GM18508 (cell line): ENCODE data around the gene HEATR3.

ENCODE experiments used
- ATAC-seq: cut with Tn5 transposase; IDR thresholded peaks from one replicate; pipeline ENCODE4 v1.9.1; 2021; ENCODE audit warnings: moderate number of reproducible peaks; ENCODE audit not compliant: insufficient read depth, unreplicated experiment

Gene HEATR3

DNA sequence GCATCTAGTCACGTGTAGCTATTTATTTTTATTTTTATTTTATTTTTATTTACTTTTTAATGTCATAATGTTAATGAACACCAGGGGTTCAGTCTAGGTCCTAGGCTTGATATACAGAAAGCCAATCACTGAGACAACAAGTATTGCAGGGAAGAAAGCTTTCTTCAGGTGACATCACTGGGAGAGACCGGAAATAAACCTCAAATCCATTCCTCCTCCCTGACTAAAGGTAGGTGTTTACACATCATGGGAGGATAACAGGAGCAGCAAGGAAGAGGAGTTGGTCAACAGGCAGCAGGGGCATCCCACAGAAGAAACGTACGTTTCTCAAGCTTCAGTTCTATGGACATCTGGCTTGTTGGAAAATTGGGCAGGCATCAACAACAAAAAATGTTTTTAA is 9.5 kb upstream of the HEATR3 start:
- ATAC-seq = no peak

DNA sequence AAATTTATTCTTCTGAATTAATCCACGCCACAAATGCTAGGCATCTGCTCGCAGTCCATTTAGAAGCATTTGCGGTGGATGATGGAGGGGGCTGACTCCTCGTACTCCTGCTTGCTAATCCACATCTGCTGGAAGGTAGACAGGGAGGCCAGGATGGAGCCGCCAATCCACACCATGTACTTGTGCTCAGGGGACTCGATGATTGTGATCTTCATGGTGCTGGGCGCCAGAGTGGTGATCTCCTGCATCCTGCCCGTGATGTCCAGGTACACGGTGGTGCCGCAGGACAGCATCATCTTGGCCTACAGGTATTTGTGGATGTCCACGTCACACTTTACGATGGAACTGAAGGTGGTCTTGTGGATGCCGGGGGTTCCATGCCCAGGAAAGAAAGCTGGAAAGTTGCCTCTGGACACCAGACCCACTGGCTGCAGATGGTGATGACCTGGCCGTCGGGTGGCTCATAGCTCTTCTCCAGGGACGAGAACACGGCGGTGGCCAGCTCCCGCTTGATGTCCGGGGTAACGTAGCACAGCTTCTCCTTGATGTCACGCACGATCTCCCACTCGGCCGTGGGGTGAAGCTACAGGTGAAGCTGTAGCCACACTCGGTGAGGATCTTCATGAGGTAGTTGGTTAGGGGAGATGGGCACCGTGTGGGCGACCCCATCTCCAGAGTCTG is 7.5 kb upstream of the HEATR3 start:
- no peak for ATAC-seq

DNA sequence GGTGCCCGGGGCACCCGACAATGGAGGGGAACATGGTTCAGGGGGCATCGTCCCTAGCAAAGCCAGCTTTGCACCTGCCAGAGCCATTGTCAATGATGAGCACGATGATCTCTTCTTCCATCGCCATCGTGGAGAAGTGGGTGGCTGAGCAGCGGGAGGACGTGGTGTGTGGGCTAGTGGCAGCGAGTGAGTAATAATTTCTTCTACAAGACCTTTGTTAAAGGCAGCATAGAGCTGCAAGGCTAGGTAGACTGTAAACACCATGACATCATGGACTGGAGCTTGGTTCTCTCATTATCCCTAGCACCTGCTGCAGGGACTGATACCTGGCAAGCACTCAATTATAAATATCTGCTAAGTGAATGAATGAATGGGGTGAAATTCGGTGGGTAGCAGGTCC is 6.7 kb upstream of the HEATR3 start:
- no peak for ATAC-seq

- ATAC-seq = no peak
These were observed 6.1 kb upstream of the HEATR3 start for GRCh38 chr16:50059669-50060068.

DNA sequence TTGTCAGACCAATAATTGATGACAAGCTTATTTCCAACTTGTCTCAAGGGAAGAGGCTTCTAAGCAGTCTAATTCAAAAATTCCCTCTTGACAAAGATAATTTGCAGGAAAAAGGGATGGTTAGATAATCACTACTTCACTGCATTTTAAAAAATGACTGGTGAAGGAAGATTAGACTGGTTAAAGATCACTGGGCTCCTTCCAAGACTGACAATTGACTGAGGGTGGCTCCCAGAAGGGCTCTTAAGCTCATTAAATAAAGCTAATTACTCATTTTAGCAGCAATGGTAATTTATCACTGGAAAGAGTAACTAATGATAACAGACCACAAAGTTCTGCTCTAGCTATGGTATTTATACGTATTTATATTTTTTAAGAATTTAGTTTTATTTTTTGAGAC is 4.4 kb upstream of the HEATR3 start:
- ATAC-seq = no peak

DNA sequence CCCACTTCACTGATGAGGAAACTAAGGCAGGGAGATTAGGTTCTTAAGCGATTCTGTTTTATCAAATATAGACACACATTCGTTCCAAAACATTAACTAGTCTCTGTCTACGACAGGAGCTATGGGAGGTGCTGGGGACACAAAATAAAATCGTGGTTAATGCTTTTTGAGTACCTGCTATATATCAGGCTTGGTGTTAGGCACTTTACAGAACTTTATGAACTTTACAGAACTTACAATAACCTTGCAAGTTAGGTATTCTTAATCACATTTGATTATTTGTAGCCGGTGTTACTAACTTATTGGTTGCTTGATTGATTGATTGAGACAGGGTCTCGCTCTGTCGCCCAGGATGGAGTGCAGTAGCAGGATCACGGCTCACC is 538 bp upstream of the HEATR3 start:
- ATAC-seq = no peak

DNA sequence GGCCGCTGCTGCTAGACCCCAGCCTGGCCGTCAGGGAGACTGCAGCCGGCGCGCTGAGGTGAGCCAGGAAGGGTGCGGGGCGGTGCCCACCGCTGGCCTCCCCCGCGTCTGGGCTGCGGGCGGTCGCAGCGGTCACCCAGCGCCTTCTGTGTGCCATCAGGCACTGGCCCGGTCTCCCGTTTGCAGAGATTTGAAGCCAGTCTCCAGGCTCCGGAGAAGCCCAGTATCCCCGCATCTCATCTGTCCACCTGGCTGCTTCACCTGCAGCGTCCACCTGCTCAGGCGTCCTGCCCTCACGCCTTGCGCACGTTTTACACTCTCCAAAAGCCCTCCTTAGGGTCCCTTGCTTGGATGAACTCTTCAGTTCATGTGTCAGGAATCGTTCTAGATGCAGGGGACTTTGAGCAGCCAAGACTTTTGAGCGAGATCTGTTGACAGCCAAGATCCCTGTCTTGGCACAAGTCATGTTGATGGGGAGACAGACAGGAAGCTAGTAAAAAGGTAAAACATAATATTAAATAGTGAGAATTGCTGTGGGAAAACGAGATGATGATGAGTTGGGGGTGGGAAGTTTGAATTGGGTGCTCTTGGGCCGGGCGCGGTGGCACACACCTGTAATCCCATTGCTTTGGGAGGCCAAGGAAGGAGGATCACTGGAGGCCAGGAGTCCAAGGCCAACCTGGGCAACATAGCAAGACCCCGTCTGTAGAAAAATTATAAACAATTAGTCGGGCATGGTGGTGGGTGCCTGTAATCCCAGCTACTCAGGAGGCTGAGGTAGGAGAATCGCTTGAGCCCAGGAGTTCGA is 916 bp downstream of the HEATR3 start:
- ATAC-seq = no peak

DNA sequence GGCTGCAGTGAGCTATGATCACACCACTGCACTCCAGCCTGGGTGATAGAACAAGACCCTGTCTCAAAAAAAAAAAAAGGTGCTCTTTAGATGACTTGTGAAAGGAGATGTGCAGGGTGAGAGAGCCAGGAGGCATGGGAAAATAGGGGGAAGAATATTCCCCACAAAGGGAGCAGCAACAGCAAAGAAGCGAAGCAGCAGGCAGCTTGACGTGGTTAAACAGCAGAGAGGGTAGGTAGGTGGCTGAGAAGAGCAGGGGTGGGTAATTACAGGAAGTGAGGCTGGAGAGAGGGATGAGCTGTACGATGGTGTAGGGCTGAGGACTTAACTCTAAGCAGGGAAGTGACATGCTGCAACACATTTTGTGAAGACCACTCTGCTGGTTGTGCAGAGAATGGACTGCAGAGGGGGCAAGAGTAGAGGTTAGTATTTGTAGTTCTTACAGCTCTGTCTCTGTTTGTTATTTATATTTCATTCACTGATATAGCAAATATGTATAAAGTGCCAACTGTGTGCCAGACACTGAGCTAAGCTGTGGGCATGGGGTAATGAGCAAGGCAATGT is 1.6 kb downstream of the HEATR3 start:
- no peak for ATAC-seq

DNA sequence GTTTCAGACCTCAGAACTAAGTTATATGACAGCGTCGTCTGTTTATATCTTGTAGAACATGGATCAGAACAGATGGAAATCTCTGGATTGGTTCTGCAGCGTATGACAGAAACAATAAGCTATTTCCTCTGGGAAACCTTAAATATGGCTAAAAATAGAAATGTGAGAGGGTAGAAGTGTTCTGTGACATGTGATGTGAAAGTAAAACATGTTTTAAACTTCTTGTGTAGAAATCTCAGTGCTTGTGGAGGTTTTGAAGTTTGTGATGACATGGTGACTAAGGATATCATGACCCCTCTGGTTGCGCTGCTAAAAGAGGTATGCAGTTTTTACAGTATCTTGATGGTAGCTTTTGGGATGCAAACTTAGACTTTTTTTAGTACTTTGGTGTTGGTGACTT is 2.8 kb downstream of the HEATR3 start:
- ATAC-seq = no peak

DNA sequence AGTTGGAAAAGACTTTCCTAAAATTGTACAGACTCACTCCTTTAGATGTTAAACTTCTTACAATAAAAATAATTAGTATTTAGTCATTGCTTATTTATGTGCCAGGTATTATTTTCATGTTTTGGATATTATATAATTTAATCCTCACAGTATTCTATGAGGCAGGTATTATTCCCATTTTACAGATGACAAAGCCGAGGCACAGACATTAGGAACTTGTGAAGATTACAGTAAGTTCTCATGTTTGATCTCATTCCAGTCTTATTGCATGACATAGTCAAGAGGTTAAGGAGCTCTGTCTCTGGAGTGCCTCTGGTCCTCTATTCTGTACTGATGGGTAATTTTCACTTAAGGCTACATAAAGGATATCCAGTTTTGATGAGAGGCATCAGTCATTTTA is 3.3 kb downstream of the HEATR3 start:
- no peak for ATAC-seq

DNA sequence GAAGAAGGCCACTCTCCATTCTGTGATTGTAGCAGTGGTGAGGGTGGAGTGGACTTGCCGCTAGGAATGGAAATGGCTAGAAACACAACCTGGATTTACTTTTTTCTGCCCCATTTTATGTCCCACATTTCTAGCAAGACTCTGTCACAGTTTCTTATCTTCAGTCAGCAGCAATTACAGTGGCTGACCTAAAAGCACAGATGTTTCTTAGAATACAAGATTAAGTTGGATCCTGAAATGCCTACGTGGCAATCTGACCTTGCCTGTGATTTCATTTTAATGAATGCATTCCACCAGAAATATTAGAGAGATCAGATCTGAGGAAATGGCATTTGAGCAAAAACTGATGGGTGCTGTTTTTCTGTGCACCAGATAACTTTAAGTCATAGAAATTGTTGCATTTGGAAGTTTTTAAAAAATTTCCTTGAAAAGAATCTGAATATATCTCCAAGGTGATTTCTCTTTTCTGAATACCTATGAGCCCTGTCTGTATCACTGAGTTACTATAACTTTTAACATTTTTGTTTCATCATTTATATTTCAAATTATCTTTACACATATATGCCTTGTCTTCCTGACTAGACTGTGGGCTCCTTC is 5.4 kb downstream of the HEATR3 start:
- ATAC-seq = no peak

DNA sequence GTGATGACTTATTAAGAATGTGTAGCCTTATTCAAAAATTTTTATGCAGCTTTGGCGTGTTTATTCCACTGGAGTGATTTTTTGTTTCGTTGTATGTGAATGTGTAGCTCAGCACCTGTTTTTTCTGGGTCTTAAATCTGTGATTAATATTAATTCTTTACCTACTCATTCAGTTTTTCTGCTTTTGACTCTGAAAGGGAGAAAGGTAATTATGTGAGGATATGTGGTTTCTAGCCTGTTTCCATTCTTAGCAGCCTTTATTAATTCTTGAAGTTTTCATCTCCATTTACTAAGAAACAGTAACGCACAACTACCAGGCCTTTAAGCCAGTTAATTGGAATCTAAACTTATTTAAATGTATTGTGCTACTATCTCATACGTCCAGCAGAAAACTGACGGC is 7.0 kb downstream of the HEATR3 start:
- no peak for ATAC-seq

DNA sequence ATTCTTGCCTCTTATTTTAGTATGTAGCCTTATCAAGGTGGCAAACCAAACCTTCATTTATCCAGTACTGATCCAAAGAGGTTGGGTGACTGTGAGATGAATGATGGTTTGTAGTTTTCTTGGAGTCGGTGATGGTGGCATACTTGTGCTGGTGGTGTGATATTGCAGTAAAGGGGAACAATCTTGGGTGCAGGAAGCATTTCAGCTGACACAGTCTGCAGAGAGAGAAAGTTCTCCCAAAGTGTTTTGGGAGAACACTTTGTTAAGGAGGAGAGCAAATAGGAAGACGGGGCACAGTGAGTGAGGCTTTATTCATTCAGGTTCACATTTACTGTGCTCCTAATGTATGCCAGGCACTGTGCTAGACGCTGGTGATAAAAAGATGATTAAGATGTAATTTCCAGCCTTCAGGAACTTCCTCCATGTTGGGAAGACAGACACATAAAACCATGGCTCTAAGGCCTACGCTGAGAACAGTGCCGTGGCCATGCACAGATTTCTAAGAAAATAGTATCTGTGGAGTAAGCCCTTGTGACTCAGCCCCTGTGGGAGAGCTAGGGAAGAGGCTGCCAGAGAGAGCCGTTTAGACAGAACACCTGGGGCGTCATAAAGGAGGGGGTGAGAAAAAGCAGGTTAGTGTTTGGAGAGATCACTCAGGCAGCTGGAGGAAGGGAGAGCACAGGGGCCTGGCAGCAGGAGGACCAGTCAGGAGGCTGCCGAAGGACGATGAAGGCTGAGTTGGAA is 13.8 kb downstream of the HEATR3 start:
- ATAC-seq = no peak

DNA sequence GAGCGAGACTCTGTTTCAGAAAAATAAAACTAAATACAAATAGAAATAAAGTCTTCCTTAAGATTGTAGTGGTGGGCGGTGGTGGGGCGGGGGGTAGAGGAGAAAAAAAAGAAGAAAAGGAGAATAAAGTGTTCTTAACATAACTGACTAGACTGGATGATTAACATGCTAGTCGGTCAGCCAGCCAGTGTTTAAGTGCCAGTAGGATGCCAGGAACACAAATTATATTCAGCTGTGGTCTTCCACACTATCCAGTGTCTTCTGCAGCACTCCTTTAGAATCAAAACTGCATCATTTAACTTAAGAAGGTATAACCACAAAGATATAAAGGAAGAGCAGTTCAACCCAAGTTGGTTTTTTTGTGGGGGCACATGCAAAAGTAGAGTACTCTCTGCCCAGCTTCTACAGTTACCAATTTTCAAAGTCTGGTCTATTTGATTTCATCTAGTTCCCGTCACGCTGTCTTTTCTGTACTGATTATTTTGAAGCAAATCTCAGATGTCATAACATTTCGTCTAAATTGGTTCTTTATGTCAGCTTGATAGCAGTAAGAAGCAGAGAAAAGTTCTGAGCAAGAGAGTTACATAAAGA is 15.8 kb downstream of the HEATR3 start:
- ATAC-seq = no peak

- ATAC-seq = no peak
These were observed 18.2 kb downstream of the HEATR3 start for GRCh38 chr16:50083996-50084395.

- ATAC-seq = no peak
These were observed 20.4 kb downstream of the HEATR3 start for GRCh38 chr16:50086176-50086575.

DNA sequence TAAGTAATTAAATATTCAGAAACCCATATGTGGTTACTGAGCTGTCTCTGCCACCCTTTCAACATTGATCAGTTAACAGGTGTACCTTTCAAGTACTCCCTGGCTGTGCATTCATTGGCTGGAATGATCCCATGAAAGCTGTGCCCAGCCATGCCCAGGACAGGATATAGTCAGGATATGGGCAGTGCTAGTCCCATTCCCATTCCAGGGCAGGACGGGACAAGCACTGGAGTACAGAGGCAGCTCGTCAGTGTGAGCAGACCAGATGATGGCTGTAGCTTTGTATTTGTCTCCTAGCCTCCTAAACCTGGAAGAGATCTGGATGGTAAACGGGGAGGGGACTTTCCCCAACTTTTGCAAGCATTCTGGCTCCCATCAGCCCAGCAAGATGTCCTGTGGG is 22.5 kb downstream of the HEATR3 start:
- ATAC-seq = no peak

DNA sequence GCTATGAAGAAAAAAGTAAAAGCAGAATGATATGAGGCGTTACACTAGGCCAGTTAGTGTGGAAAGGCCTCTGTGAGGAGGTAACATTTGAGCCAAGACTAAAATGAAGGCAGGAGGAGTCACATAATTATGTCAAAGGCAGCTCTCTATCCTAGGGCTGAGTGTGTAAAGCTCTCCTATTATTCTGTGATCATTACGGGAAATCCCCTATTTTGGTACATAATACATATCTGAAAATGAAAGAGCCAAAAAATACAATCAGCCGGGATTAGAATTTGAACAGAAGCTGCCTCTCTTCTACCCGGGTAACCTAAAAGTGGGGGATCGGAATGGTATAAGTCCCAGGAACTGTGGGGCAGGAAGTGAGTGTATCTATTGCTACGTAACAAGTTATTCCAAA is 27.1 kb downstream of the HEATR3 start:
- no peak for ATAC-seq

DNA sequence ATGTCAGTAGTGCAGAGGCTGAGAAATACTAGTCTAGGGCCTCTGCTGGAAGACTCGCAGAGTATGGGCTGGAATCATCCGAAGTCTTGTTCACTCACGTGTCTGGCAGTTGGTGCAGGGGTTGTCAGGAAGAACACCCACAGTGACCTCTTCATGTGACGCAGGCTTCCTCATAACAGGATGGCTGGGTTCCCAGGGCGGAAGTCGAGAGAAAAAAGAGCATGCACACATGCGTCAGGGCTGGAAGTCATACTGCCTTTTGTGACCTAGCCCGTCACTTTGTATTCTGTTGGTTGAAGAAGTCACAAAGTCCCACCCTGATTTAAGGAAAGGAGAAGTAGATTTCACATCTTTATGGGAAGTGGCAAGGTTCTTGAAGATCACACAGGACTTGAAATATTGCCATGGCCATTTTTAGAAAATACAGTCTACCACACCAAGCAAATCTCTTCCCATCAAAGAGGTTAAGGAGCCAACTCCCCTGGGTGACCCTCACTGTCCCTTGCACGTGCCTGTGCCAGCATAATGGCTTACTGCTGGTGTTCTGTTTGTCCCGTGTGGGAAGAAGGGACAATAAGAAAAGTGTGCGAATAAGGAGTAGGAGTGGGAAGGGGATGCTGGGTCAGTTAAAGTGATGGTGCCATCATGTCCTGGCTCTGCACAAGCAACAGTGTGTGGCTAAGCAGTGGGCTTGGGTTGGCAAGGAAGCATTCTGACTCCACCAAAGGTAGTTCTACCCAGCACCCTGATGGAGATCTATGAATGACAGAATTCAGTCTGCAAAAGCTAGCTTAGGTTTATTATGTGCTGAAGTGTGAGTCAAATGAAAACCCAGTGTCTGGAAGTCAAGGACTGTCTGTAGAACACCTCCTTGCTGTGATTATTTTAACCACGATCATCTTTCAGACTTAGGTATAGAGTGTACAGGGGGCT is 28.1 kb downstream of the HEATR3 start:
- no peak for ATAC-seq
